NCI-H510A treated with DMSO at 0.1 percent for 48 hours (cell line): ENCODE data around the gene CD80.

Experiments used
- DNase-seq: peaks from one replicate; lab custom pipeline; 2025; lab: John Stamatoyannopoulos, UW

The CD80 gene

GRCh38 chr3:119547227-119547626 lies 12.2 kb downstream of the CD80 start:
- no peak for DNase-seq

GRCh38 chr3:119543147-119543546 lies 16.3 kb downstream of the CD80 start:
- DNase-seq = no peak

- no peak for DNase-seq
Observed at GRCh38 chr3:119542168-119542767, 17.1 kb downstream of the CD80 start.

- no peak for DNase-seq
Observed at GRCh38 chr3:119541547-119541946, 17.9 kb downstream of the CD80 start.

GRCh38 chr3:119538772-119539171 lies 20.6 kb downstream of the CD80 start:
- DNase-seq = no peak

- no peak for DNase-seq
Observed at GRCh38 chr3:119536757-119537156, 22.7 kb downstream of the CD80 start.

- no peak for DNase-seq
Observed at GRCh38 chr3:119534296-119534695, 25.1 kb downstream of the CD80 start.

- no peak for DNase-seq
Observed at GRCh38 chr3:119531151-119531550, 28.3 kb downstream of the CD80 start.

- DNase-seq = no peak
Observed at GRCh38 chr3:119530456-119530855, 29.0 kb downstream of the CD80 start.

- no peak for DNase-seq
Observed at GRCh38 chr3:119529883-119530282, 29.5 kb downstream of the CD80 start.

GRCh38 chr3:119527714-119528113 lies 31.7 kb downstream of the CD80 start:
- DNase-seq = no peak

- no peak for DNase-seq
Observed at GRCh38 chr3:119524931-119525662, 34.3 kb downstream of the CD80 start.

GRCh38 chr3:119518026-119518425 lies 41.4 kb downstream of the CD80 start:
- DNase-seq = no peak

- no peak for DNase-seq
Observed at GRCh38 chr3:119517112-119517511, 42.3 kb downstream of the CD80 start.

GRCh38 chr3:119514637-119515036 lies 44.8 kb downstream of the CD80 start:
- DNase-seq = no peak

GRCh38 chr3:119510690-119511089 lies 48.7 kb downstream of the CD80 start:
- DNase-seq = no peak

- no peak for DNase-seq
Observed at GRCh38 chr3:119508172-119508845, 51.1 kb downstream of the CD80 start.

- no peak for DNase-seq
Observed at GRCh38 chr3:119507404-119507803, 52.0 kb downstream of the CD80 start.

GRCh38 chr3:119506631-119507030 lies 52.8 kb downstream of the CD80 start:
- DNase-seq = no peak

- no peak for DNase-seq
Observed at GRCh38 chr3:119500901-119501300, 58.5 kb downstream of the CD80 start.

- no peak for DNase-seq
Observed at GRCh38 chr3:119500265-119500664, 59.1 kb downstream of the CD80 start.

- DNase-seq = peak; percentile 88
Observed at GRCh38 chr3:119498186-119499011, 61.0 kb downstream of the CD80 start, which contains the start of gene TIMMDC1. TIMMDC1 (plus strand) TSS chr3:119498547; CDS start chr3:119498734, 187 bp downstream.
